Keratinocyte (primary cell): ENCODE results near the gene POLD1. TPM values are rescaled to one million over a fixed set of nuclear protein-coding genes. Genes with fewer than 3 reads are reported as not detected.
A peak's percentile ranks its signal among the peaks of the same experiment; 100 is the strongest.

Experiments
- DNase-seq: peaks from one replicate; pipeline ENCODE4 v3.0.0-alpha.2; 2011; ENCODE audit warnings: low read depth, missing footprints, low spot score
- FAIRE-seq: peaks from 2 replicates; lab custom pipeline; 2011; peaks lifted over from hg19 to GRCh38; lab: Jason Lieb, UNC
- H2AFZ ChIP-seq: 2 replicates; pipeline ENCODE4 v1.6.0; 2012; ENCODE audit warnings: low read length, control low read depth, inconsistent platforms; ENCODE audit not compliant: control insufficient read depth
- H3K27ac ChIP-seq: 2 replicates; pipeline ENCODE4 v1.5.1; 2011; ENCODE audit warnings: low read length; ENCODE audit not compliant: control insufficient read depth, insufficient read depth
- H3K27me3 ChIP-seq: 3 replicates; pipeline ENCODE4 v1.6.0; 2011; ENCODE audit warnings: low read length; ENCODE audit not compliant: control insufficient read depth, insufficient read depth; ENCODE audit errors: extremely low read depth
- H3K36me3 ChIP-seq, 2 experiments: 2 replicates in 1 of 2; 3 replicates in 1 of 2; pipeline ENCODE4 v1.5.1; 2011; ENCODE audit warnings: low read length in 2 of 2, mild to moderate bottlenecking in 1 of 2; ENCODE audit not compliant: control insufficient read depth in 2 of 2, insufficient read depth in 2 of 2; ENCODE audit errors: extremely low read depth in 1 of 2
- H3K4me1 ChIP-seq: 3 replicates; pipeline ENCODE4 v1.5.1; 2011; ENCODE audit warnings: low read length; ENCODE audit not compliant: control insufficient read depth, insufficient read depth; ENCODE audit errors: extremely low read depth
- H3K4me2 ChIP-seq: 3 replicates; pipeline ENCODE4 v1.6.0; 2011; ENCODE audit warnings: low read depth, low read length; ENCODE audit not compliant: control insufficient read depth, insufficient read depth; ENCODE audit errors: extremely low read depth
- H3K4me3 ChIP-seq, 3 experiments: fragments of 200-600 bp in 1 of 3; sonication (generic) in 1 of 3; 2 replicates in 2 of 3; 3 replicates in 1 of 3; pipeline ENCODE4 v1.5.1; 2011 to 2016; ENCODE audit warnings: low read length in 3 of 3, mild to moderate bottlenecking in 3 of 3, control low read depth in 2 of 3, inconsistent platforms in 1 of 3, low read depth in 1 of 3, mixed read lengths in 1 of 3, mixed run types in 1 of 3, moderate library complexity in 1 of 3; ENCODE audit not compliant: control insufficient read depth in 2 of 3, insufficient read depth in 2 of 3; ENCODE audit errors: extremely low read depth in 1 of 3
- H3K79me2 ChIP-seq: 2 replicates; pipeline ENCODE4 v1.6.0; 2012; ENCODE audit warnings: low read length; ENCODE audit not compliant: control insufficient read depth, insufficient read depth
- H3K9ac ChIP-seq: 3 replicates; pipeline ENCODE4 v1.6.0; 2011; ENCODE audit warnings: low read length; ENCODE audit not compliant: control insufficient read depth, insufficient read depth; ENCODE audit errors: extremely low read depth
- H3K9me1 ChIP-seq: 3 replicates; pipeline ENCODE4 v1.6.0; 2011; ENCODE audit warnings: low read length; ENCODE audit not compliant: control insufficient read depth, insufficient read depth; ENCODE audit errors: extremely low read depth
- H3K9me3 ChIP-seq: 2 replicates; pipeline ENCODE4 v1.5.1; 2012; ENCODE audit warnings: low read depth, low read length; ENCODE audit not compliant: control insufficient read depth
- H4K20me1 ChIP-seq: 3 replicates; pipeline ENCODE4 v1.6.0; 2011; ENCODE audit warnings: low read length; ENCODE audit not compliant: control insufficient read depth, insufficient read depth; ENCODE audit errors: extremely low read depth
- EZH2 ChIP-seq: IDR thresholded peaks from one replicate; pipeline ENCODE4 v1.6.1; 2012; ENCODE audit warnings: inconsistent platforms, mild to moderate bottlenecking, low read length, moderate library complexity
- dilution Hi-C: fragments of 300-500 bp; cut with MboI; formaldehyde crosslinking; loops from one replicate; pipeline ENCODE4 v1.7.0; 2020; ENCODE audit warnings: low sequenced_read_pairs; ENCODE audit not compliant: extremely low pct_ligation_motif_present
- polyA plus RNA-seq, 5 experiments: library from polyadenylated mRNA; depleted of rRNA in 3 of 5; stranded (reverse) in 3 of 5; stranded (forward) in 1 of 5; unstranded in 1 of 5; fragments of >200 nt; gene quantifications; 1 replicate in 1 of 5; 2 replicates in 3 of 5; 3 replicates in 1 of 5; pipeline versions ENCODE4 v1.2.1 to v1.2.3, GENCODE V29; 2011 to 2012; ENCODE audit warnings: missing spikeins in 2 of 5, low read depth in 1 of 5, low replicate concordance in 1 of 5
- TF ChIP-seq, protein P1 (sequence below), 3 experiments: IDR thresholded peaks in 1 of 3; conservative IDR thresholded peaks in 1 of 3; optimal IDR thresholded peaks in 1 of 3; 2 replicates in 2 of 3; 3 replicates in 1 of 3; pipeline versions ENCODE3 to v1.5.1; 2011; ENCODE audit warnings: low read length in 3 of 3, mild to moderate bottlenecking in 3 of 3, moderate library complexity in 2 of 3, control low read depth in 1 of 3, inconsistent platforms in 1 of 3; ENCODE audit not compliant: insufficient read depth in 2 of 3; ENCODE audit errors: extremely low read depth in 1 of 3

POLD1 gene
- polyA plus RNA-seq, 1 donor (not counting 4 experiments of a cell fraction or from before 2014, with no cell fraction given), result 8.7 TPM

DNA sequence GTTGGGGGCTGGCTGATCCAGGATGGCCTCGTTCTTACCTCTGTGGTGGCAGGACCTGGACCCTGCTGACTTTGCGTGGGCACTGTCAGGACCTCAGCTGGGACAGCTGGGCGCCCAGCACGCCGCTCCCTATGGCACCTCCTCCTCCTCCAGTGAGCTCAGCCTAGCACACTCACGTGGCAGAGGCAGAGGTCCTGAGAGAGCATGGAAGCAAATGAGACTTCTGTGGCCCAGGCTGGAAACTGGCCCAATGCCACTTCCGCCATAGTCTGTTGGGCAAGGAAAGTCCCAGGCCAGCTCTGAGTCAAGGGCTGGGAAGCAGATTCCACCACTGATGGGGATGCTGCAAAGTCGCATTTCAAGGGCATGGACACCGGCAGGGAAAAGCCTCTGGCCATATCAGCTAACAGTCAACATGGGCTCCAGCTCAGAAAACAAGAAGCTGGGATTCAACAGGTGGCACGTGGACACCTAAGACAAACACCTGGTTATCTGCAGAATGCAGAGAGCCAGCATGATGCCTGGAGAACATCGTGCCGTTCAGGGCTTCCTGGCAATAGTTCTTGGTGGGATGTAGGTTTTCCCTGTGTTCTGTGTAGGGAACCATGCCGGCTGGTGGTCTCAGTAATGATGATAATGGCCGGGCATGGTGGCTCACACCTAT lies 65.2 kb downstream of the POLD1 start:
- no peak overlapping the region for H2AFZ ChIP-seq
- no peaks in the 10 kb centered on the region for H3K79me2 ChIP-seq
- no peaks in the 10 kb centered on the region for H3K4me1 ChIP-seq
- no peak overlapping the region for H3K4me3 ChIP-seq
- no peaks in the 10 kb centered on the region for H3K36me3 ChIP-seq
- H3K9ac ChIP-seq, result no peak overlapping the region
- no peak for DNase-seq
- no peaks in the 10 kb centered on the region for H3K9me1 ChIP-seq
- dilution Hi-C loops, result no loop called here
- H3K27ac ChIP-seq, result no peak overlapping the region
- no peak for TF ChIP-seq EZH2
- TF ChIP-seq, protein P1, sequence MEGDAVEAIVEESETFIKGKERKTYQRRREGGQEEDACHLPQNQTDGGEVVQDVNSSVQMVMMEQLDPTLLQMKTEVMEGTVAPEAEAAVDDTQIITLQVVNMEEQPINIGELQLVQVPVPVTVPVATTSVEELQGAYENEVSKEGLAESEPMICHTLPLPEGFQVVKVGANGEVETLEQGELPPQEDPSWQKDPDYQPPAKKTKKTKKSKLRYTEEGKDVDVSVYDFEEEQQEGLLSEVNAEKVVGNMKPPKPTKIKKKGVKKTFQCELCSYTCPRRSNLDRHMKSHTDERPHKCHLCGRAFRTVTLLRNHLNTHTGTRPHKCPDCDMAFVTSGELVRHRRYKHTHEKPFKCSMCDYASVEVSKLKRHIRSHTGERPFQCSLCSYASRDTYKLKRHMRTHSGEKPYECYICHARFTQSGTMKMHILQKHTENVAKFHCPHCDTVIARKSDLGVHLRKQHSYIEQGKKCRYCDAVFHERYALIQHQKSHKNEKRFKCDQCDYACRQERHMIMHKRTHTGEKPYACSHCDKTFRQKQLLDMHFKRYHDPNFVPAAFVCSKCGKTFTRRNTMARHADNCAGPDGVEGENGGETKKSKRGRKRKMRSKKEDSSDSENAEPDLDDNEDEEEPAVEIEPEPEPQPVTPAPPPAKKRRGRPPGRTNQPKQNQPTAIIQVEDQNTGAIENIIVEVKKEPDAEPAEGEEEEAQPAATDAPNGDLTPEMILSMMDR (optimal IDR thresholded peaks at IDR 0.05 in 1 of 3, IDR thresholded peaks at IDR 0.05 in 1 of 3, conservative IDR thresholded peaks at IDR 0.05 in 1 of 3; ENCODE audit: extremely low read depth in 1 of 3, insufficient read depth in 2 of 3, low read length in 3 of 3), result no peak
- no peaks in the 10 kb centered on the region for H4K20me1 ChIP-seq
- no peaks in the 10 kb centered on the region for H3K9me3 ChIP-seq
- H3K27me3 ChIP-seq, result peaks cover 7% of the 10 kb centered on the region
- H3K4me2 ChIP-seq, result no peak overlapping the region
- no peak for FAIRE-seq

DNA sequence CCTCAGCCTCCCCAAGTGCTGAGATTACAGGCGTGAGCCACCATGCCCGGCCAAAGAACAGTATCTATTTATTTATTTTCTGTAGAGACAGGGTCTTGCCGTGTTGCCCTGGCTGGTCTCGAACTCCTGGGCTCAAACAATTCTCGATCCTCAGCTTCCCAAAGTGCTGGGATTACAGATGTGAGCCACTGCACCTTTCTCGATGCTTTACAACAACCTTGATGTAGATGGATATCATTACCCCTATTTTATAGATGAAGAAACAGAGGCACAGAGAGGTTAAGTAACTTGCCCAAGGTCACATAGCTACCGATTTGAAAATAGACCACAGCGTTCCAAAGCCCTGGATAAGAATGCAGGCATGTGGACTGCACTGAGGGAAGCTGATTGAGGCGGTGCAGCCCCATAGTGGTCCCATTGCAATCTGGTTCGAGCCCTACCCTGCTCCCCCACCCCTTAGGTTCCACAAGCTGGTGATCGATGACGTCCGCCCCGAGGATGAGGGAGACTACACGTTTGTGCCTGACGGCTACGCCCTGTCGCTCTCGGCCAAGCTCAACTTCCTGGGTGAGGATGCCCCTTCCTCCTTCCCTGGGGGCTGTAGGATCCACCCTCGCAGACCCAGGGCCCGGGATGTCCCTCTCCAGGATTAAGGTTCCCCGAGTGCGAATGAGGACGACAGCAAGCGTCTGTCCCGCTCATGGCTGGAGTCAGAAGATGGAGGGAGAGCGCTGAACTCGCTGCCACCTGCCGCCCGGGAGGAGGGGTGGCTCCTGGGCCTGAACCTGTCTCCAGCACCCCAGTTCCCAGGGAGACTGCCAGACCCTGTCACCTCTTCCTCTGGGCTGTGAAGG lies 66.4 kb downstream of the POLD1 start:
- Histone ChIP-seq H3K27me3 (peaks cover 7% of the 10 kb centered on the region), H3K9me3 (no peaks in the 10 kb centered on the region), H3K27ac (no peak overlapping the region), H3K4me3 (no peak overlapping the region), H3K79me2 (no peaks in the 10 kb centered on the region), H3K4me2 (no peak overlapping the region), H4K20me1 (no peaks in the 10 kb centered on the region), H3K9me1 (no peaks in the 10 kb centered on the region), H3K36me3 (no peaks in the 10 kb centered on the region), H2AFZ (peak overlapping the region; percentile 15), H3K9ac (no peak overlapping the region), H3K4me1 (no peaks in the 10 kb centered on the region)
- TF ChIP-seq, protein P1 (optimal IDR thresholded peaks at IDR 0.05 in 1 of 3, IDR thresholded peaks at IDR 0.05 in 1 of 3, conservative IDR thresholded peaks at IDR 0.05 in 1 of 3; ENCODE audit: extremely low read depth in 1 of 3, insufficient read depth in 2 of 3, low read length in 3 of 3), result no peak
- no peak for TF ChIP-seq EZH2
- dilution Hi-C loops, result no loop called here
- DNase-seq, result no peak
- FAIRE-seq, result no peak
